Hepatocyte (in vitro differentiated cells): ENCODE data around the gene ATP1A3. TPM values are rescaled to one million over a fixed set of nuclear protein-coding genes. Genes with fewer than 3 reads are reported as not detected.
A peak's percentile ranks its signal among the peaks of the same experiment; 100 is the strongest.

Experiments used
- DNase-seq: peaks from one replicate; pipeline ENCODE4 v3.0.0-alpha.2; 2016; ENCODE audit warnings: low spot score
- H2AFZ ChIP-seq: fragments of 200-600 bp; sonication (generic); 2 replicates; pipeline ENCODE4 v1.6.0; 2016; ENCODE audit warnings: antibody characterized with exemption, mild to moderate bottlenecking
- H3K27ac ChIP-seq: fragments of 200-600 bp; sonication (generic); 2 replicates; pipeline ENCODE4 v1.5.1; 2016; ENCODE audit warnings: mild to moderate bottlenecking
- H3K27me3 ChIP-seq: fragments of 200-600 bp; sonication (generic); 2 replicates; pipeline ENCODE4 v1.6.1; 2016
- H3K36me3 ChIP-seq: fragments of 200-600 bp; sonication (generic); replicated peaks from 2 replicates; pipeline ENCODE4 v1.5.1; 2016; ENCODE audit warnings: low read depth; ENCODE audit not compliant: insufficient read depth
- H3K4me1 ChIP-seq: fragments of 200-600 bp; sonication (generic); 2 replicates; pipeline ENCODE4 v1.5.1; 2016; ENCODE audit warnings: mild to moderate bottlenecking, moderate library complexity; ENCODE audit not compliant: insufficient read depth
- H3K4me2 ChIP-seq: fragments of 200-600 bp; sonication (generic); 2 replicates; pipeline ENCODE4 v1.6.0; 2016
- H3K4me3 ChIP-seq: fragments of 200-600 bp; sonication (generic); 2 replicates; pipeline ENCODE4 v1.5.1; 2016; ENCODE audit warnings: mild to moderate bottlenecking
- H3K79me2 ChIP-seq: fragments of 200-600 bp; sonication (generic); 2 replicates; pipeline ENCODE4 v1.6.0; 2017; ENCODE audit warnings: mild to moderate bottlenecking
- H3K9me2 ChIP-seq: fragments of 200-600 bp; sonication (generic); replicated peaks from 2 replicates; pipeline ENCODE4 v1.6.0; 2017; ENCODE audit warnings: mild to moderate bottlenecking; ENCODE audit not compliant: insufficient read depth
- H3K9me3 ChIP-seq: fragments of 200-600 bp; sonication (generic); 2 replicates; pipeline ENCODE4 v1.5.1; 2016; ENCODE audit warnings: low read depth, mild to moderate bottlenecking
- H4K20me1 ChIP-seq: fragments of 200-600 bp; sonication (generic); 2 replicates; pipeline ENCODE4 v1.6.0; 2016; ENCODE audit warnings: mild to moderate bottlenecking; ENCODE audit not compliant: insufficient read depth, poor library complexity, severe bottlenecking
- EZH2 ChIP-seq: fragments of 200-600 bp; sonication (generic); IDR thresholded peaks from 2 replicates; pipeline ENCODE4 v1.6.1; 2016; ENCODE audit warnings: antibody characterized with exemption, mild to moderate bottlenecking, borderline replicate concordance
- EZH2phosphoT487 ChIP-seq: fragments of 200-600 bp; sonication (generic); IDR thresholded peaks from one replicate; pipeline ENCODE4 v1.6.1; 2018; ENCODE audit warnings: antibody characterized with exemption, mild to moderate bottlenecking, low read depth, moderate library complexity; ENCODE audit not compliant: unreplicated experiment, severe bottlenecking
- WGBS: methylation state at CpG from one replicate; pipeline ENCODE4 v1.1.6; 2016; ENCODE audit warnings: low lambda C conversion rate; ENCODE audit errors: missing lambda C conversion rate; 5-methylcytosine and 5-hydroxymethylcytosine counted together
- polyA plus RNA-seq: library from polyadenylated mRNA; unstranded; fragments of >200 nt; fragmentation: Nextera tagmentation; extraction: Ambion mirVana; gene quantifications from 2 replicates; pipeline ENCODE4 v1.2.1, GENCODE V29; 2016
- total RNA-seq: library from RNA; depleted of rRNA; stranded (reverse); fragments of >200 nt; gene quantifications from 2 replicates; pipeline ENCODE4 v1.2.3, GENCODE V29; 2014
- TF ChIP-seq, protein P1 (sequence below): fragments of 200-600 bp; sonication (generic); IDR thresholded peaks from 2 replicates; pipeline ENCODE4 v1.5.1; 2016; ENCODE audit warnings: antibody characterized with exemption, mild to moderate bottlenecking; ENCODE audit not compliant: poor library complexity

ATP1A3 gene
- total and polyA plus RNA-seq, 2 experiments from 2014 or later: 0.03 to 0.82 TPM

DNA sequence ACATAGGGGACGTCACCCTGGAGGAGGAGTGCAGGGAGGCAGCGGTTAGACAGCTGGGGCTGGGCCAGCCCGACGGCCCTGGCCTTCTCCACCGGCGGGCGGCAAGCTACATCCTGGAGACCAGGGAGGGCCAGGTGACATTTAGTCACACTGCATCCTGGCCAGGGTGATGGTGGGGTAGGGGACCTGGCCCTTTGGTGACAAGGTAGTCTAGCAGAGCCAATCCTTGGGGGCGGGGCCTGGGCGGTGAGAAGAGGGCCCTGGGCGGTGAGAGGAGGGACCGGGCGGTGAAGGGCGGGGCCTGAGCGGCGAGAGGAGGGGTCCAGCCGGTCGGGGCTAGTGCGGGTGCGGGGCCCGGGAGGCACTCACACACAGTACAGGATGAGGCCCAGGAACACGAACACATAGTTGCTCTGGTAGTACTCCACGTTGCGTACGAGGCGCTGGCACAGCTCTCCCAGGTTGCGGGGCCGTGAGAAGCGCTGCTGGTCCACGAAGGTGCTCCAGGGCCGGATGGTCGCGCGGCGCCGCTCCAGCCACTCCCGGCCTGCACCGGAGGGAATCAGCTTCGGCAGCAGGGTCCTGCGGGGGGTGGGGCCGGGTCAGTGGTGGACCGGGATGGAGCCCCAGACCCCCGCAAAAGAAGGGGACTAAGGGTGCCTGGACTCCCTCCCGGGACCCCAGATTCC, 35.5 kb downstream of the ATP1A3 start:
- TF ChIP-seq EZH2 (no peak), EZH2phosphoT487 (no peak)
- TF ChIP-seq, protein P1, sequence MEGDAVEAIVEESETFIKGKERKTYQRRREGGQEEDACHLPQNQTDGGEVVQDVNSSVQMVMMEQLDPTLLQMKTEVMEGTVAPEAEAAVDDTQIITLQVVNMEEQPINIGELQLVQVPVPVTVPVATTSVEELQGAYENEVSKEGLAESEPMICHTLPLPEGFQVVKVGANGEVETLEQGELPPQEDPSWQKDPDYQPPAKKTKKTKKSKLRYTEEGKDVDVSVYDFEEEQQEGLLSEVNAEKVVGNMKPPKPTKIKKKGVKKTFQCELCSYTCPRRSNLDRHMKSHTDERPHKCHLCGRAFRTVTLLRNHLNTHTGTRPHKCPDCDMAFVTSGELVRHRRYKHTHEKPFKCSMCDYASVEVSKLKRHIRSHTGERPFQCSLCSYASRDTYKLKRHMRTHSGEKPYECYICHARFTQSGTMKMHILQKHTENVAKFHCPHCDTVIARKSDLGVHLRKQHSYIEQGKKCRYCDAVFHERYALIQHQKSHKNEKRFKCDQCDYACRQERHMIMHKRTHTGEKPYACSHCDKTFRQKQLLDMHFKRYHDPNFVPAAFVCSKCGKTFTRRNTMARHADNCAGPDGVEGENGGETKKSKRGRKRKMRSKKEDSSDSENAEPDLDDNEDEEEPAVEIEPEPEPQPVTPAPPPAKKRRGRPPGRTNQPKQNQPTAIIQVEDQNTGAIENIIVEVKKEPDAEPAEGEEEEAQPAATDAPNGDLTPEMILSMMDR: no peak
- DNase-seq: peak; percentile 95
- H3K4me3 ChIP-seq: peak overlapping the region; percentile 72
- peaks cover 3% of the 10 kb centered on the region for H3K4me1 ChIP-seq
- peak overlapping the region; percentile 84 for H3K4me2 ChIP-seq
- H3K36me3 ChIP-seq: no peaks in the 10 kb centered on the region
- H2AFZ ChIP-seq: peak overlapping the region; percentile 67
- WGBS: 3% methylated on average over 25 of the region's 43 CpGs
- no peaks in the 10 kb centered on the region for H3K9me2 ChIP-seq
- H3K27ac ChIP-seq: peak overlapping the region; percentile 93
- no peaks in the 10 kb centered on the region for H3K27me3 ChIP-seq
- no peaks in the 10 kb centered on the region for H3K79me2 ChIP-seq
- H4K20me1 ChIP-seq: no peaks in the 10 kb centered on the region
- H3K9me3 ChIP-seq: no peaks in the 10 kb centered on the region

DNA sequence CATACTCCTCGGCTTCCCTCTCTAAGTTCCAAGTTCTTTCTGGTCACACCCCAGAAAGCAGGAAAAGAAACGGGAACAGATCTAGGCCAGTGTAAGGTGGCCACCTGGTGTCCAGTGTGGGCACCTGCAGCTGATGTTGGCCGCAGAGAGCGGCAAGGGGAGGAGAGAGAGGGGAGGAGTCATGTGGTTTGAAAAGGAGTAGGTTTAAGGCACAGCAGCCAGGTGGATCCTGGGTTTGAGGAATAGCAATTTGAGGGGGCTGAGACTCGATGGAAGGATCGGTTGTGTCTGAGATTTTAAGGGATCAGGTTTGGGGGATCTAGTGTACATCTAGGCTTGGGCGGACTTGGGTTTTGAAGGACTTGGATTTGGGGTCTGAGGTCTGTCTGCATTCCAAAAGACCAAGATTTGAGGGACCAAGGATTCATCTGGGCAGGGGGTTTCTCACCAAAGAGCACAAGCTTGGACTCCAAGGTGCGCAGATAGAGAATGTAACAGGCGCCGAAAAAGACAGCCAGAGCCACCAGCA, 36.1 kb downstream of the ATP1A3 start:
- H2AFZ ChIP-seq: no peak overlapping the region
- 9% methylated on average over 10 of the region's 10 CpGs for WGBS
- DNase-seq: peak; percentile 93

DNA sequence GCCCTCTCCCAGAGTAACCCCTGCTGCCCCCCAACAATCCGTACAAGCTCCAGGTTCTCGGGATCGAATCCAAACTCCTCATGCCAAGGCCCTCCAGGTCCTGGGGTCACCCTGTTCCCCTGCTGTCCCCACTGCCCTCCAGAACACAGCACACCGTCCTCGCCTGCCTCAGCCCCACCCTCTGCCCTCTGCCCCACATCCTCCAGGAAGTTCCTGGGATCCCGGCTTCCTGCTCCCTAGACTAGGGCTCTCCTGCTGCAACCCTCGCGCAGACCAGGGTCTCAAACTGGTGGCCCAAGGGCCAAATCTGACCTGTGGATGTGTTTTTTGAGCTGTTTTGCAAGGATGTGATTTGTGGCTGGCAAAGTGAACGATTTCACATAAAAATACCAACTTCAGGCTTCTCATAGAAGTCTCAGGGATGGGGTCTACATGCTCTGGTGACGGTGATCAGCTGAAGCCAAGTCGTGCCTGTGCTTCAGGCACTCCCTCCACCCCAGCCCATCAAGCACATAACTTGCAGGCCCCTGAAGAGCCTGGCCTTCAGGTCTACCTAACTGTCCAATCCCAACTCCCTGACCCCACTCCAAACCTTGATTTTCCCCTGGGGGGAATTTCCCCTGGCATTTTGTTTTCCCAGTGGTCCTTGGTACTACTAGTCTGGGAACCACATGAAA, 36.7 kb downstream of the ATP1A3 start:
- H3K9me3 ChIP-seq: no peaks in the 10 kb centered on the region
- peaks cover 3% of the 10 kb centered on the region for H3K4me1 ChIP-seq
- H3K79me2 ChIP-seq: no peaks in the 10 kb centered on the region
- no peak overlapping the region for H2AFZ ChIP-seq
- no peak overlapping the region for H3K4me3 ChIP-seq
- no peaks in the 10 kb centered on the region for H3K36me3 ChIP-seq
- WGBS: 91% methylated on average over 11 of the region's 11 CpGs
- TF ChIP-seq, protein P1: no peak
- no peak for TF ChIP-seq EZH2phosphoT487
- no peak for TF ChIP-seq EZH2
- peak overlapping the region; percentile 41 for H3K27ac ChIP-seq
- H3K4me2 ChIP-seq: peak overlapping the region; percentile 50
- H4K20me1 ChIP-seq: no peaks in the 10 kb centered on the region
- H3K9me2 ChIP-seq: no peaks in the 10 kb centered on the region
- DNase-seq: no peak
- no peaks in the 10 kb centered on the region for H3K27me3 ChIP-seq

More for the DNA sequence above, 36.1 kb downstream of the ATP1A3 start:
- no peak for TF ChIP-seq EZH2
- TF ChIP-seq, protein P1: peak; percentile 83
- no peak for TF ChIP-seq EZH2phosphoT487
- peak overlapping the region; percentile 72 for H3K4me3 ChIP-seq
- no peaks in the 10 kb centered on the region for H3K9me3 ChIP-seq
- peaks cover 3% of the 10 kb centered on the region for H3K4me1 ChIP-seq
- H3K4me2 ChIP-seq: peak overlapping the region; percentile 84
- no peaks in the 10 kb centered on the region for H3K79me2 ChIP-seq
- no peaks in the 10 kb centered on the region for H3K27me3 ChIP-seq
- H4K20me1 ChIP-seq: no peaks in the 10 kb centered on the region
- H3K36me3 ChIP-seq: no peaks in the 10 kb centered on the region
- H3K9me2 ChIP-seq: no peaks in the 10 kb centered on the region
- H3K27ac ChIP-seq: peak overlapping the region; percentile 93
